Ovary (tissue), 9 donors: ENCODE measurements around the gene ZSCAN21. TPM values are rescaled to one million over a fixed set of nuclear protein-coding genes. Genes with fewer than 3 reads are reported as not detected.

Source experiments
- DNase-seq, 5 donors: peaks; one replicate each; pipeline ENCODE4 v3.0.0-alpha.2; 2019 to 2020
- H3K27ac ChIP-seq, 2 donors: fragments of 200-600 bp; one replicate each; pipeline versions ENCODE4 v1.5.1 to v1.8.0; 2019 to 2022
- H3K27me3 ChIP-seq: fragments of 200-600 bp; one replicate; pipeline ENCODE4 v1.8.0; 2022
- H3K36me3 ChIP-seq: fragments of 200-600 bp; sonication (generic); one replicate; pipeline ENCODE4 v1.5.1; 2019
- H3K4me1 ChIP-seq: one replicate; pipeline ENCODE4 v1.8.1; 2013; ENCODE audit warnings: mild to moderate bottlenecking, moderate library complexity; ENCODE audit not compliant: insufficient read depth
- H3K4me3 ChIP-seq: fragments of 200-600 bp; sonication (generic); one replicate; pipeline ENCODE4 v1.5.1; 2017
- H3K9me3 ChIP-seq, 2 donors: fragments of 200-600 bp in 1 of 2; sonication (generic) in 1 of 2; one replicate each; pipeline versions ENCODE4 v1.5.1 to v1.8.1; 2013 to 2019; ENCODE audit warnings: mild to moderate bottlenecking in 1 of 2, moderate library complexity in 1 of 2
- EP300 ChIP-seq: sonication (generic); formaldehyde crosslinking; IDR thresholded peaks from one replicate; pipeline ENCODE4 v1.6.1; 2017; ENCODE audit warnings: antibody characterized with exemption
- POLR2A ChIP-seq: fragments of 450-650 bp; IDR thresholded peaks from one replicate; pipeline ENCODE4 v1.6.1; 2017; ENCODE audit warnings: antibody characterized with exemption, mild to moderate bottlenecking, moderate library complexity
- WGBS, 3 donors: extraction: QIAGEN DNeasy Blood & Tissue Kit in 1 of 3; methylation state at CpG; one replicate each; pipeline versions ENCODE4 v1.1.5 to v1.1.7; 2013 to 2017; 5-methylcytosine and 5-hydroxymethylcytosine counted together
- intact Hi-C, 4 donors: fragments of 100-400 bp; cut with DNase I; formaldehyde crosslinking; loops; one replicate each; pipeline versions ENCODE4 v1.11.0 to v1.15.1; 2022 to 2023
- polyA plus RNA-seq, 2 donors: library from polyadenylated mRNA; stranded (reverse); fragments of 200-250 nt in 1 of 2; fragments of 350-450 nt in 1 of 2; fragmentation: Illumina TruSeq in 1 of 2; extraction: RNeasy Lipid Tissue Mini Kit (QIAGEN cat#74804) in 1 of 2; gene quantifications; one replicate each; pipeline ENCODE4 v1.2.3, GENCODE V29; 2013 to 2014
- total RNA-seq, 7 donors: library from RNA; depleted of rRNA in 2 of 7; stranded (reverse); fragments of >200 nt in 2 of 7; fragmentation: NEBNext Ultra II Directional in 3 of 7; extraction: Animal tissue kit (Norgen Biotek cat#: 25700) in 3 of 7; gene quantifications; one replicate each; pipeline versions ENCODE4 v1.1.0 to v1.2.4, GENCODE V29; 2016 to 2023
- TF ChIP-seq, protein P1 (sequence below), 3 donors: fragments of 450-650 bp in 2 of 3; fragments of 200-600 bp in 1 of 3; IDR thresholded peaks; one replicate each; pipeline versions ENCODE4 v1.5.1 to v1.8.0; 2016 to 2022; ENCODE audit warnings: antibody characterized with exemption in 3 of 3, mild to moderate bottlenecking in 1 of 3
- donor health status: DM: no; HTN: no; CAD: no; lungs with moderate emphysema.
- donor health status: DM: no; HTN: no; CAD: no.
- donor health status: Bipolar disorder and iron deficiency.
- donor health status: DM: yes; HTN: yes; CAD: no.
- donor health status: DM: no; HTN: no; CAD: no.
- donor health status: DM: yes; HTN: yes; CAD: no.

The ZSCAN21 gene
- total and polyA plus RNA-seq, 9 donors = 9.2 to 16.2 (median 12.3) TPM

GRCh38 chr7:100044718-100045117 is 4.9 kb upstream of the ZSCAN21 start:
- DNase-seq = no peak
- Histone ChIP-seq H3K4me3 (no peak overlapping the region), H3K9me3 (no peaks in the 10 kb centered on the region), H3K27ac (no peak overlapping the region), H3K36me3 (no peaks in the 10 kb centered on the region), H3K4me1 (no peaks in the 10 kb centered on the region), H3K27me3 (no peaks in the 10 kb centered on the region)
- intact Hi-C loops = no loop called here
- WGBS, 3 donors = 67 to 75% (median 68%) methylated on average over 6 of the region's 6 CpGs
- TF ChIP-seq POLR2A (no peak), EP300 (no peak)
- TF ChIP-seq, protein P1, sequence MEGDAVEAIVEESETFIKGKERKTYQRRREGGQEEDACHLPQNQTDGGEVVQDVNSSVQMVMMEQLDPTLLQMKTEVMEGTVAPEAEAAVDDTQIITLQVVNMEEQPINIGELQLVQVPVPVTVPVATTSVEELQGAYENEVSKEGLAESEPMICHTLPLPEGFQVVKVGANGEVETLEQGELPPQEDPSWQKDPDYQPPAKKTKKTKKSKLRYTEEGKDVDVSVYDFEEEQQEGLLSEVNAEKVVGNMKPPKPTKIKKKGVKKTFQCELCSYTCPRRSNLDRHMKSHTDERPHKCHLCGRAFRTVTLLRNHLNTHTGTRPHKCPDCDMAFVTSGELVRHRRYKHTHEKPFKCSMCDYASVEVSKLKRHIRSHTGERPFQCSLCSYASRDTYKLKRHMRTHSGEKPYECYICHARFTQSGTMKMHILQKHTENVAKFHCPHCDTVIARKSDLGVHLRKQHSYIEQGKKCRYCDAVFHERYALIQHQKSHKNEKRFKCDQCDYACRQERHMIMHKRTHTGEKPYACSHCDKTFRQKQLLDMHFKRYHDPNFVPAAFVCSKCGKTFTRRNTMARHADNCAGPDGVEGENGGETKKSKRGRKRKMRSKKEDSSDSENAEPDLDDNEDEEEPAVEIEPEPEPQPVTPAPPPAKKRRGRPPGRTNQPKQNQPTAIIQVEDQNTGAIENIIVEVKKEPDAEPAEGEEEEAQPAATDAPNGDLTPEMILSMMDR (IDR thresholded peaks at IDR 0.05) = no peak

GRCh38 chr7:100048680-100049079 is 894 bp upstream of the ZSCAN21 start:
- Histone ChIP-seq H3K4me1 (peaks cover 5% of the 10 kb centered on the region), H3K9me3 (no peaks in the 10 kb centered on the region), H3K4me3 (no peak overlapping the region), H3K27ac (no peak overlapping the region), H3K27me3 (no peaks in the 10 kb centered on the region), H3K36me3 (no peaks in the 10 kb centered on the region)
- DNase-seq = no peak
- WGBS, 3 donors = 87 to 93% (median 93%) methylated on average over 4 of the region's 4 CpGs
- intact Hi-C loops = no loop called here
- TF ChIP-seq EP300 = no peak
- TF ChIP-seq, protein P1 (IDR thresholded peaks at IDR 0.05) = no peak
- TF ChIP-seq POLR2A = no peak

DNA sequence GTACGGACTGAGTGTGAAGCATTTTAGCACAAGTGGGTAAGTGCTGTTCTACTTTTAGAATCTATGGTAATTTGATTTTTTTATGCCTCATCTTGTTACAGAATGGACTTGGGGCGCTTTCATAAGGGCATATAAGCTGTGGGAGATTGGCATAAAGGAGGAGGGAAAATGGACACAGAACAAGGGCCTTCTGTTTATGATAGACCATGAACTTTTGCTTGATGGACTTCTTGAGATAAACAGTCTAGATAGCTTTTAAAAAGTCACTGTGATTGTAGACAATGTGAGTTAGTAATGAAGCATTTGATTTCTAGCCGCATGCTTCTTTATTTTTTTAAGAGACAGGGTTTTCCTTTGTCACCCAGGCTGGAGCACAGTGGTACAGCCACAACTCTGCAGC is 2.0 kb downstream of the ZSCAN21 start:
- Histone ChIP-seq H3K4me3 (no peak overlapping the region), H3K27ac (no peak overlapping the region), H3K9me3 (no peaks in the 10 kb centered on the region), H3K4me1 (peaks cover 5% of the 10 kb centered on the region), H3K36me3 (no peaks in the 10 kb centered on the region), H3K27me3 (no peaks in the 10 kb centered on the region)
- TF ChIP-seq, protein P1 (IDR thresholded peaks at IDR 0.05) = no peak
- TF ChIP-seq EP300 (no peak), POLR2A (no peak)
- no peak for DNase-seq
- intact Hi-C loops = no loop called here
- 86 to 92% (median 89%) methylated on average over 3 of the region's 3 CpGs for WGBS, 3 donors

GRCh38 chr7:100053215-100053614 is 3.6 kb downstream of the ZSCAN21 start:
- Histone ChIP-seq H3K4me3 (no peak overlapping the region), H3K27me3 (no peaks in the 10 kb centered on the region), H3K36me3 (no peaks in the 10 kb centered on the region), H3K4me1 (peaks cover 5% of the 10 kb centered on the region), H3K27ac (no peak overlapping the region), H3K9me3 (no peaks in the 10 kb centered on the region)
- WGBS, 3 donors = 33 to 67% (median 65%) methylated on average over 3 of the region's 3 CpGs
- intact Hi-C loops = no loop called here
- DNase-seq = no peak
- TF ChIP-seq, protein P1 (IDR thresholded peaks at IDR 0.05) = no peak
- TF ChIP-seq EP300 (no peak), POLR2A (no peak)

GRCh38 chr7:100057006-100057405 is 7.4 kb downstream of the ZSCAN21 start:
- no peak for DNase-seq
- Histone ChIP-seq H3K4me1 (no peaks in the 10 kb centered on the region), H3K4me3 (no peak overlapping the region), H3K9me3 (no peaks in the 10 kb centered on the region), H3K36me3 (no peaks in the 10 kb centered on the region), H3K27ac (no peak overlapping the region), H3K27me3 (no peaks in the 10 kb centered on the region)
- TF ChIP-seq, protein P1 (IDR thresholded peaks at IDR 0.05) = no peak
- TF ChIP-seq EP300 = no peak
- no peak for TF ChIP-seq POLR2A
- WGBS, 3 donors = 93 to 97% (median 94%) methylated on average over 10 of the region's 10 CpGs
- intact Hi-C loops = no loop called here
